GM23338 (cell line): ENCODE data around the gene RHCG.

Experiments used
- ZNF114 ChIP-seq: fragments of 250-450 bp; sonication (Bioruptor Pico); IDR thresholded peaks from 2 replicates; pipeline ENCODE4 v1.5.0; 2020; ENCODE audit warnings: mild to moderate bottlenecking, moderate library complexity
- ZNF331 ChIP-seq: fragments of 250-450 bp; sonication (Bioruptor Pico); IDR thresholded peaks from 2 replicates; pipeline ENCODE4 v1.5.0; 2020; ENCODE audit warnings: low read depth, mild to moderate bottlenecking, moderate library complexity
- TF ChIP-seq, protein P1 (sequence below), 2 experiments: fragments of 200-600 bp in 1 of 2; sonication (generic) in 1 of 2; conservative IDR thresholded peaks; 2 replicates each; pipeline versions ENCODE4 v1.5.1 to v1.6.1; 2016 to 2017; ENCODE audit warnings: antibody characterized with exemption in 2 of 2, low read depth in 2 of 2, mild to moderate bottlenecking in 2 of 2, moderate library complexity in 1 of 2
- TF ChIP-seq, protein P2 (sequence below): IDR thresholded peaks from one replicate; pipeline ENCODE4 v1.6.1; 2018; ENCODE audit warnings: antibody characterized with exemption; ENCODE audit not compliant: unreplicated experiment

DNA sequence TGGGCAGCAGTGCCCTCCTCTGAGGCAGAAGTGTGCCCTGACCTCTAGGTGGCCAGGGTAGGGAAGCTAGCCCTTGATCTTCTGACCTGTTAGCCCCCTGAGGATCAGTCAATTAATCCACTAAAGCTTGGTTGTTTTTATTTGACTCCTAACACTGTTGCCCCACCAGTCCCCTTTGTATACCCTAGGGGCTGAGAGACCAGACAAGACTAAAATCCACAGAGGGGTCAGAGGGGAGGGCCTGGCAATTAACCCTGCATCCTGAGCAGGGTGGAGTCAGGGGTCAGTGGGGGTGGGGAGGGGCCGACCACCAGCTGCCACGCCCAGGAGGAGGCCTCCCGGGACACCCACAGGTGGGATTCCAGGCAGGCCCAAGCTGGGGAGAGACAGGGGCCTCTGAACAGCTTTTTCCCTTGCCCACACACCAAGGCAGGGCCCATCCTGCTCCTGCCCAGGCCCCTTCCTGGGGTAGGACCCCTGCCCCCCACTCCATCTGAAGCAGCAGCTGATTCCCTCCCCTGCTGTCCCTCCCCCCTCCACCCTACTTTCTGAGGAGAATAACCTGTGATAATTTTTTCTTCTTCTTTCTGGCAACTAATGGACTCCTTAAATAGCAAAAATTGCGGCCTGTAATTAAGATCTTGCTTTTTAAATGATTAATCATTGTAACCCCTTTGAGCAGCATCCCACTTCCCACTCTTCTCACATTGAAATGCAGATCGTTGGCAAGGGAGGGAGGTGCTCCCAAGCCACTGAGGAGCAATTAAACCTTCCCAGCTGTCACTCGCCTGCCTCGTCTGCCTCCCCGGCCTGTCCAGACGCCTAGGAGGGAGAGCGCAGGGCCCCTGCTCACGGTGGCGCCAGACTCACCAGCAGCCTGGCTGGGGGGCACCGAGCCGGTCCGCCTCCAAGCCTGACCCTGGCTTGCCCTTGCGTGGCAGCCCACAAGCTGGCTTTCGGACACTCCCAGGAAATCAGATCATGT, 51.9 kb downstream of the RHCG start:
- TF ChIP-seq, protein P1, sequence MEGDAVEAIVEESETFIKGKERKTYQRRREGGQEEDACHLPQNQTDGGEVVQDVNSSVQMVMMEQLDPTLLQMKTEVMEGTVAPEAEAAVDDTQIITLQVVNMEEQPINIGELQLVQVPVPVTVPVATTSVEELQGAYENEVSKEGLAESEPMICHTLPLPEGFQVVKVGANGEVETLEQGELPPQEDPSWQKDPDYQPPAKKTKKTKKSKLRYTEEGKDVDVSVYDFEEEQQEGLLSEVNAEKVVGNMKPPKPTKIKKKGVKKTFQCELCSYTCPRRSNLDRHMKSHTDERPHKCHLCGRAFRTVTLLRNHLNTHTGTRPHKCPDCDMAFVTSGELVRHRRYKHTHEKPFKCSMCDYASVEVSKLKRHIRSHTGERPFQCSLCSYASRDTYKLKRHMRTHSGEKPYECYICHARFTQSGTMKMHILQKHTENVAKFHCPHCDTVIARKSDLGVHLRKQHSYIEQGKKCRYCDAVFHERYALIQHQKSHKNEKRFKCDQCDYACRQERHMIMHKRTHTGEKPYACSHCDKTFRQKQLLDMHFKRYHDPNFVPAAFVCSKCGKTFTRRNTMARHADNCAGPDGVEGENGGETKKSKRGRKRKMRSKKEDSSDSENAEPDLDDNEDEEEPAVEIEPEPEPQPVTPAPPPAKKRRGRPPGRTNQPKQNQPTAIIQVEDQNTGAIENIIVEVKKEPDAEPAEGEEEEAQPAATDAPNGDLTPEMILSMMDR (conservative IDR thresholded peaks at IDR 0.05; ENCODE audit: low read depth in 2 of 2), result peak in 1 of 2 experiments; percentile 33; a peak in 2 of 4 replicates
- TF ChIP-seq ZNF331 (no peak), ZNF114 (CRISPR knock-in tag) (no peak)
- TF ChIP-seq, protein P2, sequence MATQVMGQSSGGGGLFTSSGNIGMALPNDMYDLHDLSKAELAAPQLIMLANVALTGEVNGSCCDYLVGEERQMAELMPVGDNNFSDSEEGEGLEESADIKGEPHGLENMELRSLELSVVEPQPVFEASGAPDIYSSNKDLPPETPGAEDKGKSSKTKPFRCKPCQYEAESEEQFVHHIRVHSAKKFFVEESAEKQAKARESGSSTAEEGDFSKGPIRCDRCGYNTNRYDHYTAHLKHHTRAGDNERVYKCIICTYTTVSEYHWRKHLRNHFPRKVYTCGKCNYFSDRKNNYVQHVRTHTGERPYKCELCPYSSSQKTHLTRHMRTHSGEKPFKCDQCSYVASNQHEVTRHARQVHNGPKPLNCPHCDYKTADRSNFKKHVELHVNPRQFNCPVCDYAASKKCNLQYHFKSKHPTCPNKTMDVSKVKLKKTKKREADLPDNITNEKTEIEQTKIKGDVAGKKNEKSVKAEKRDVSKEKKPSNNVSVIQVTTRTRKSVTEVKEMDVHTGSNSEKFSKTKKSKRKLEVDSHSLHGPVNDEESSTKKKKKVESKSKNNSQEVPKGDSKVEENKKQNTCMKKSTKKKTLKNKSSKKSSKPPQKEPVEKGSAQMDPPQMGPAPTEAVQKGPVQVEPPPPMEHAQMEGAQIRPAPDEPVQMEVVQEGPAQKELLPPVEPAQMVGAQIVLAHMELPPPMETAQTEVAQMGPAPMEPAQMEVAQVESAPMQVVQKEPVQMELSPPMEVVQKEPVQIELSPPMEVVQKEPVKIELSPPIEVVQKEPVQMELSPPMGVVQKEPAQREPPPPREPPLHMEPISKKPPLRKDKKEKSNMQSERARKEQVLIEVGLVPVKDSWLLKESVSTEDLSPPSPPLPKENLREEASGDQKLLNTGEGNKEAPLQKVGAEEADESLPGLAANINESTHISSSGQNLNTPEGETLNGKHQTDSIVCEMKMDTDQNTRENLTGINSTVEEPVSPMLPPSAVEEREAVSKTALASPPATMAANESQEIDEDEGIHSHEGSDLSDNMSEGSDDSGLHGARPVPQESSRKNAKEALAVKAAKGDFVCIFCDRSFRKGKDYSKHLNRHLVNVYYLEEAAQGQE, result no peak
